B cell (primary cell): ENCODE measurements around the gene ZNF597.

ENCODE experiments used
- CTCF ChIP-seq: fragments of 200-600 bp; IDR thresholded peaks from one replicate; pipeline ENCODE4 v1.8.0; 2022; ENCODE audit warnings: antibody characterized with exemption, mild to moderate bottlenecking
- EZH2 ChIP-seq: IDR thresholded peaks from 2 replicates; pipeline ENCODE4 v1.6.1; 2012; ENCODE audit warnings: borderline replicate concordance, low read depth, mild to moderate bottlenecking, moderate library complexity, low read length; ENCODE audit not compliant: insufficient read depth, poor library complexity, severe bottlenecking

DNA sequence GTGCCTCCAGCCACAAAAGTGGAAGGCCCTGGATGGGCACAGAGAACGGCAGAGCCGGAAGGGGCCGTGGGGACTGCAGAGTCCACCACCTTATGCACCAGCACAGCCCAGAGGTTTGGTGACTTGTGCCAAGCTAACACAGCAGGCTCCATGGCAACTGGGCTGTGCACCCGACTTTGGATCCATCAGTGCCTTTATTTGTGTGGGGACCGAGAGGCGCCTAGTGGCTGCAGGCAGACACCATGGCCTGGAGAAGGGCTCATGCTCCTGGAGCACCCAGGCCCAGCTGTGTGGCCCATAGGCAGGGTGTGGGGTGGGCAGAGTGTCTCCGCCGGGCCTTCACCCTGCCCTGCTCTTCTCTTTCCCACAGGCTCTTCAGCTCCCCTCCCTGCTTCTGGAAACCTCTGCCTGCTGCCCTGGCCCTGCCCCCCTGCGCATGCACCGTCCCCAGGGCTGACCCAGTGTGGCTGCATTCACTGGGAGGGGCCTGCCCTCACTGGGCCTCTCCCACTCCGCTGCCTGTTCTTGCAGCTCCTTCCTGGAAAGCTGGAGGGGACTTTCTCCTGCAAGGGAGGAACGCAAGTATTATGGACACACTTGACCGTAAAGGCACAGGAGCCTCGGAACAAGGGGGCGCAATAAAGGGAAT lies 41.9 kb upstream of the ZNF597 start:
- TF ChIP-seq EZH2 = no peak
- TF ChIP-seq CTCF = no peak
